GM12878 (cell line): Measurements from ENCODE around the gene ADAP1. TPM values are rescaled to one million over a fixed set of nuclear protein-coding genes. Genes with fewer than 3 reads are reported as not detected.

ENCODE experiments used
- BHLHE40 ChIP-seq, 2 experiments: fragments of 450-650 bp in 1 of 2; IDR thresholded peaks; 2 replicates each; pipeline ENCODE4 v1.6.1; 2011 to 2017; ENCODE audit warnings: low read depth in 2 of 2, borderline replicate concordance in 1 of 2, improper control_type of control experiment in 1 of 2, low read length in 1 of 2, mild to moderate bottlenecking in 1 of 2
- BMI1 ChIP-seq: fragments of 450-650 bp; IDR thresholded peaks from 2 replicates; pipeline ENCODE4 v1.6.1; 2016; ENCODE audit warnings: mild to moderate bottlenecking, moderate library complexity, borderline replicate concordance
- CHD2 ChIP-seq: IDR thresholded peaks from 2 replicates; pipeline ENCODE4 v1.6.1; 2011; ENCODE audit warnings: low read depth, low read length, improper control_type of control experiment, borderline replicate concordance
- CHD4 ChIP-seq: fragments of 200-600 bp; sonication (generic); IDR thresholded peaks from 2 replicates; pipeline ENCODE4 v1.6.1; 2016; ENCODE audit warnings: mild to moderate bottlenecking
- FOS ChIP-seq: IDR thresholded peaks from 3 replicates; pipeline ENCODE4 v1.6.1; 2011; ENCODE audit warnings: borderline replicate concordance; ENCODE audit not compliant: insufficient read length; ENCODE audit errors: extremely low read depth
- HDAC2 ChIP-seq: fragments of 200-600 bp; sonication (generic); IDR thresholded peaks from 2 replicates; pipeline ENCODE4 v1.6.1; 2017
- KAT2A ChIP-seq: conservative IDR thresholded peaks from 2 replicates; pipeline ENCODE4 v1.6.1; 2011; ENCODE audit warnings: low read depth, low read length; ENCODE audit not compliant: control insufficient read depth
- NR2C2 ChIP-seq: IDR thresholded peaks from 2 replicates; pipeline ENCODE4 v1.6.1; 2011; ENCODE audit warnings: borderline replicate concordance, low read depth; ENCODE audit not compliant: control insufficient read depth, insufficient read length
- NRF1 ChIP-seq: conservative IDR thresholded peaks from 2 replicates; pipeline ENCODE4 v1.6.1; 2011; ENCODE audit warnings: mild to moderate bottlenecking, low read depth, low read length, improper control_type of control experiment
- PML ChIP-seq: IDR thresholded peaks from 2 replicates; pipeline ENCODE4 v1.6.1; 2012; ENCODE audit warnings: low read length, inconsistent platforms
- POLR2A ChIP-seq: IDR thresholded peaks from 2 replicates; pipeline ENCODE4 v1.6.1; 2011; ENCODE audit warnings: low read depth, mild to moderate bottlenecking, low read length
- POLR2AphosphoS5 ChIP-seq: IDR thresholded peaks from 2 replicates; pipeline ENCODE4 v1.6.1; 2011; ENCODE audit warnings: mild to moderate bottlenecking, low read length, inconsistent platforms
- RAD21 ChIP-seq: IDR thresholded peaks from 2 replicates; pipeline ENCODE4 v1.6.1; 2011; ENCODE audit warnings: mild to moderate bottlenecking, low read depth, low read length, moderate library complexity; ENCODE audit not compliant: insufficient read depth
- SMAD5 ChIP-seq: IDR thresholded peaks from 2 replicates; pipeline ENCODE4 v1.6.1; 2016; ENCODE audit warnings: antibody characterized with exemption, low read depth
- SMARCA5 ChIP-seq: fragments of 450-650 bp; IDR thresholded peaks from 2 replicates; pipeline ENCODE4 v1.6.1; 2017; ENCODE audit warnings: mild to moderate bottlenecking
- SP1 ChIP-seq: IDR thresholded peaks from one replicate; pipeline ENCODE4 v1.6.1; 2011; ENCODE audit warnings: low read depth, low read length
- STAT1 ChIP-seq: fragments of 450-650 bp; conservative IDR thresholded peaks from 2 replicates; pipeline ENCODE4 v1.6.1; 2014; ENCODE audit warnings: antibody characterized with exemption, mild to moderate bottlenecking
- SUZ12 ChIP-seq: fragments of 200-600 bp; sonication (generic); IDR thresholded peaks from one replicate; pipeline ENCODE4 v1.6.1; 2018; ENCODE audit warnings: antibody characterized with exemption, mild to moderate bottlenecking; ENCODE audit not compliant: unreplicated experiment
- YBX1 ChIP-seq: fragments of 450-650 bp; IDR thresholded peaks from 2 replicates; pipeline ENCODE4 v1.6.1; 2016; ENCODE audit warnings: antibody characterized with exemption
- ZNF384 ChIP-seq: IDR thresholded peaks from 2 replicates; pipeline ENCODE4 v1.6.1; 2012; ENCODE audit warnings: low read depth, mild to moderate bottlenecking, low read length, improper control_type of control experiment, borderline replicate concordance
- ZZZ3 ChIP-seq: IDR thresholded peaks from 2 replicates; pipeline ENCODE4 v1.6.1; 2011; ENCODE audit warnings: low read depth; ENCODE audit not compliant: control insufficient read depth, insufficient read length
- polyA plus RNA-seq, 11 experiments: library from polyadenylated mRNA; depleted of rRNA in 4 of 11; unstranded in 6 of 11; stranded (reverse) in 5 of 11; fragments of >200 nt; fragmentation: Nextera tagmentation in 4 of 11; fragmentation: Illumina TruSeq in 1 of 11; extraction: Ambion mirVana in 4 of 11; extraction: Trizol in 1 of 11; gene quantifications; 1 replicate in 1 of 11; 2 replicates in 10 of 11; pipeline versions ENCODE4 v1.2.1 to v1.2.3, GENCODE V29; 2011 to 2016; ENCODE audit warnings: inconsistent platforms in 2 of 11, missing spikeins in 2 of 11, low read depth in 1 of 11
- total RNA-seq, 4 experiments: library from RNA; depleted of rRNA in 3 of 4; stranded (reverse); fragments of >200 nt in 3 of 4; fragmentation: Illumina TruSeq in 1 of 4; extraction: Trizol in 1 of 4; gene quantifications; 2 replicates each; pipeline versions ENCODE4 v1.2.1 to v1.2.3, GENCODE V29; 2013 to 2021
- TF ChIP-seq, protein P1 (sequence below): fragments of 450-650 bp; conservative IDR thresholded peaks from 2 replicates; pipeline ENCODE4 v1.6.1; 2017; ENCODE audit warnings: mild to moderate bottlenecking, moderate library complexity
- TF ChIP-seq, protein P2 (sequence below): IDR thresholded peaks from 2 replicates; pipeline ENCODE4 v1.6.1; 2011; ENCODE audit warnings: low read depth, mild to moderate bottlenecking, low read length, moderate library complexity, borderline replicate concordance; ENCODE audit errors: extremely low read depth
- TF ChIP-seq, protein P3 (sequence below), 3 experiments: IDR thresholded peaks in 2 of 3; conservative IDR thresholded peaks in 1 of 3; 2 replicates each; pipeline ENCODE4 v1.5.1; 2011; ENCODE audit warnings: low read depth in 3 of 3, low read length in 3 of 3, mild to moderate bottlenecking in 3 of 3, control low read depth in 2 of 3, moderate library complexity in 2 of 3, inconsistent platforms in 1 of 3, mixed read lengths in 1 of 3; ENCODE audit not compliant: control insufficient read depth in 2 of 3, insufficient read depth in 1 of 3; ENCODE audit errors: extremely low read depth in 1 of 3
- TF ChIP-seq, protein P4 (sequence below): IDR thresholded peaks from 2 replicates; pipeline ENCODE4 v1.6.1; 2011; ENCODE audit warnings: mild to moderate bottlenecking, low read depth, low read length, moderate library complexity; ENCODE audit not compliant: insufficient replicate concordance

The ADAP1 gene
- total and polyA plus RNA-seq, 10 of the 15 experiments (the other 5 are each of a cell fraction or from before 2014, with no cell fraction given): 0.22 to 44.2 (median 22.0) TPM; not detected in 1

DNA sequence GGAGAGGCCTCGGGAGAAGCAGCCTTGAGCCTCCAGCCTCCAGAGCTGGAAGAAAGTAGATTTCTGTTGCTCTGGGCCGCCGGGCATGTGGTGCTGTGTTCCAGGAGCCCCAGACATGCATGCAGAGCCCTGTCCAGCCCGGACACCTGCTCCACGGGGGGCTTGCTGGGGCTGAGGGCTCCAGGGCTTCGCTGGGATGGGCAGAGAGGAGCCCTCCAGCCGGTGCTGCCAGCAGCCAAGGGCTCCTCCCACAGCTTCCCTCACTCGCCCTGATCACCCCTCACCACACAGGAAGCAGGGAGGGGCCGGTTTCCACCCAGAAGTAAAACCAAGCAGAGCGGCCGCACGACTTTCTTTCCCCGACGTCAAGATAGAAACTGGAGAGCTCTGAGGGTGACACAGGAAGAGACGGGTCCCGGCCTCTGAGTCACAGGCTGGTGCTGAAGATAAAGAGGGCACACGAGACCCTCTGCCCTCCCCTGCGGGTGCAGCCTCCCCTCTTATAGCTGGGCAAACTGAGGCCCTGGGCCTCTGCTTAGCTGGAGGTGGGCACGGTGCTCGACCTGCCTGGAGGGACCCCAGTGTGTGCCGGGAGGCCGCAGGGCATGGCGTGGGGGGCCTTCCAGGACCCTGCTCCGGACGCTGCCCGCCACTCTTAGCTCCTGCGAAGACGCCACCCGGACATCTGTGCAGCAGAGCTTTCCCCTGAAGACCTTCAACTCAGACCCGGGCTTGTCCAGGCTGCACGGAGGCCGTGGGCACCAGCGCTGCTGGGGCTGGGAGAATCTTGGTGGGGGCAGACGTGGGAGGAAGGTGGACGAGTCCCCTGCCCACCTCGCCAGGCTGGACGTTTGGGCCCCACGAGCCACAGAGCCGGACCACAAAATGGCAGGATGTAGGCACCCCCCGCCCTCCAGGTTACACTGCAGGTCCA lies 31.1 kb downstream of the ADAP1 start (continued):
- TF ChIP-seq, protein P1, sequence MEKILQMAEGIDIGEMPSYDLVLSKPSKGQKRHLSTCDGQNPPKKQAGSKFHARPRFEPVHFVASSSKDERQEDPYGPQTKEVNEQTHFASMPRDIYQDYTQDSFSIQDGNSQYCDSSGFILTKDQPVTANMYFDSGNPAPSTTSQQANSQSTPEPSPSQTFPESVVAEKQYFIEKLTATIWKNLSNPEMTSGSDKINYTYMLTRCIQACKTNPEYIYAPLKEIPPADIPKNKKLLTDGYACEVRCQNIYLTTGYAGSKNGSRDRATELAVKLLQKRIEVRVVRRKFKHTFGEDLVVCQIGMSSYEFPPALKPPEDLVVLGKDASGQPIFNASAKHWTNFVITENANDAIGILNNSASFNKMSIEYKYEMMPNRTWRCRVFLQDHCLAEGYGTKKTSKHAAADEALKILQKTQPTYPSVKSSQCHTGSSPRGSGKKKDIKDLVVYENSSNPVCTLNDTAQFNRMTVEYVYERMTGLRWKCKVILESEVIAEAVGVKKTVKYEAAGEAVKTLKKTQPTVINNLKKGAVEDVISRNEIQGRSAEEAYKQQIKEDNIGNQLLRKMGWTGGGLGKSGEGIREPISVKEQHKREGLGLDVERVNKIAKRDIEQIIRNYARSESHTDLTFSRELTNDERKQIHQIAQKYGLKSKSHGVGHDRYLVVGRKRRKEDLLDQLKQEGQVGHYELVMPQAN: peak; percentile 69
- TF ChIP-seq, protein P2, sequence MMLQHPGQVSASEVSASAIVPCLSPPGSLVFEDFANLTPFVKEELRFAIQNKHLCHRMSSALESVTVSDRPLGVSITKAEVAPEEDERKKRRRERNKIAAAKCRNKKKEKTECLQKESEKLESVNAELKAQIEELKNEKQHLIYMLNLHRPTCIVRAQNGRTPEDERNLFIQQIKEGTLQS: no peak
- TF ChIP-seq STAT1 (no peak; the same call in 1 of the 2 replicates), SUZ12 (no peak), PML (no peak; the same call in 1 of the 2 replicates), KAT2A (no peak), POLR2A (peak; percentile 80), YBX1 (no peak), ZNF384 (peak; percentile 23; the same call in 1 of the 2 replicates), CHD2 (peak; percentile 38; the same call in 1 of the 2 replicates), SP1 (peak; percentile 55), BHLHE40 (IDR thresholded peaks at IDR 0.05; ENCODE audit: borderline replicate concordance in 1 of 2, low read depth in 2 of 2, low read length in 1 of 2) (peak; percentile 89 to 90), SMAD5 (peak; percentile 71), FOS (no peak), HDAC2 (no peak), ZZZ3 (no peak), SMARCA5 (peak; percentile 78), NR2C2 (no peak), POLR2AphosphoS5 (peak; percentile 89), NRF1 (no peak), CHD4 (no peak), RAD21 (0 out of 2 replicates have a peak, but pooled peaks have one; percentile 1), BMI1 (no peak)
- TF ChIP-seq, protein P3, sequence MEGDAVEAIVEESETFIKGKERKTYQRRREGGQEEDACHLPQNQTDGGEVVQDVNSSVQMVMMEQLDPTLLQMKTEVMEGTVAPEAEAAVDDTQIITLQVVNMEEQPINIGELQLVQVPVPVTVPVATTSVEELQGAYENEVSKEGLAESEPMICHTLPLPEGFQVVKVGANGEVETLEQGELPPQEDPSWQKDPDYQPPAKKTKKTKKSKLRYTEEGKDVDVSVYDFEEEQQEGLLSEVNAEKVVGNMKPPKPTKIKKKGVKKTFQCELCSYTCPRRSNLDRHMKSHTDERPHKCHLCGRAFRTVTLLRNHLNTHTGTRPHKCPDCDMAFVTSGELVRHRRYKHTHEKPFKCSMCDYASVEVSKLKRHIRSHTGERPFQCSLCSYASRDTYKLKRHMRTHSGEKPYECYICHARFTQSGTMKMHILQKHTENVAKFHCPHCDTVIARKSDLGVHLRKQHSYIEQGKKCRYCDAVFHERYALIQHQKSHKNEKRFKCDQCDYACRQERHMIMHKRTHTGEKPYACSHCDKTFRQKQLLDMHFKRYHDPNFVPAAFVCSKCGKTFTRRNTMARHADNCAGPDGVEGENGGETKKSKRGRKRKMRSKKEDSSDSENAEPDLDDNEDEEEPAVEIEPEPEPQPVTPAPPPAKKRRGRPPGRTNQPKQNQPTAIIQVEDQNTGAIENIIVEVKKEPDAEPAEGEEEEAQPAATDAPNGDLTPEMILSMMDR (IDR thresholded peaks at IDR 0.05 in 2 of 3, conservative IDR thresholded peaks at IDR 0.05 in 1 of 3; ENCODE audit: control insufficient read depth in 2 of 3, extremely low read depth in 1 of 3, insufficient read depth in 1 of 3, low read depth in 3 of 3, low read length in 3 of 3): no peak
- TF ChIP-seq, protein P4, sequence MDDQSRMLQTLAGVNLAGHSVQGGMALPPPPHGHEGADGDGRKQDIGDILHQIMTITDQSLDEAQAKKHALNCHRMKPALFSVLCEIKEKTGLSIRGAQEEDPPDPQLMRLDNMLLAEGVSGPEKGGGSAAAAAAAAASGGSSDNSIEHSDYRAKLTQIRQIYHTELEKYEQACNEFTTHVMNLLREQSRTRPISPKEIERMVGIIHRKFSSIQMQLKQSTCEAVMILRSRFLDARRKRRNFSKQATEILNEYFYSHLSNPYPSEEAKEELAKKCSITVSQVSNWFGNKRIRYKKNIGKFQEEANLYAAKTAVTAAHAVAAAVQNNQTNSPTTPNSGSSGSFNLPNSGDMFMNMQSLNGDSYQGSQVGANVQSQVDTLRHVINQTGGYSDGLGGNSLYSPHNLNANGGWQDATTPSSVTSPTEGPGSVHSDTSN: no peak
